ENCODE measurements around the gene LRFN2.

Gene LRFN2

GRCh38 chr6:40476673-40477072 lies 110.5 kb downstream of the LRFN2 start:
- DNase-seq (ENCODE audit: low spot score), result no peak

GRCh38 chr6:40474937-40475336 lies 112.2 kb downstream of the LRFN2 start:
- DNase-seq (ENCODE audit: low spot score), result no peak

- no peak for DNase-seq (ENCODE audit: low spot score)
These were observed 114.1 kb downstream of the LRFN2 start for GRCh38 chr6:40473026-40473425.

- DNase-seq (ENCODE audit: low spot score), result no peak
These were observed 114.8 kb downstream of the LRFN2 start for GRCh38 chr6:40472353-40472752.

GRCh38 chr6:40471243-40471642 lies 115.9 kb downstream of the LRFN2 start:
- DNase-seq (ENCODE audit: low spot score), result no peak

GRCh38 chr6:40469323-40469722 lies 117.8 kb downstream of the LRFN2 start:
- DNase-seq (ENCODE audit: low spot score), result no peak

- DNase-seq (ENCODE audit: low spot score), result no peak
These were observed 120.1 kb downstream of the LRFN2 start for GRCh38 chr6:40466986-40467539.

- no peak for DNase-seq (ENCODE audit: low spot score)
These were observed 125.5 kb downstream of the LRFN2 start for GRCh38 chr6:40461643-40462042.

GRCh38 chr6:40460380-40460779 lies 126.8 kb downstream of the LRFN2 start:
- no peak for DNase-seq (ENCODE audit: low spot score)

GRCh38 chr6:40457261-40457660 lies 129.9 kb downstream of the LRFN2 start:
- no peak for DNase-seq (ENCODE audit: low spot score)

GRCh38 chr6:40456390-40457013 lies 130.7 kb downstream of the LRFN2 start:
- no peak for DNase-seq (ENCODE audit: low spot score)

GRCh38 chr6:40455686-40456389 lies 131.3 kb downstream of the LRFN2 start:
- no peak for DNase-seq (ENCODE audit: low spot score)

GRCh38 chr6:40450483-40450882 lies 136.7 kb downstream of the LRFN2 start:
- no peak for DNase-seq (ENCODE audit: low spot score)

- no peak for DNase-seq (ENCODE audit: low spot score)
These were observed 142.4 kb downstream of the LRFN2 start for GRCh38 chr6:40444811-40445210.

GRCh38 chr6:40444312-40444711 lies 142.9 kb downstream of the LRFN2 start:
- no peak for DNase-seq (ENCODE audit: low spot score)

GRCh38 chr6:40443842-40444241 lies 143.3 kb downstream of the LRFN2 start:
- DNase-seq (ENCODE audit: low spot score), result no peak

- DNase-seq (ENCODE audit: low spot score), result no peak
These were observed 144.6 kb downstream of the LRFN2 start for GRCh38 chr6:40442591-40442990.

- no peak for DNase-seq (ENCODE audit: low spot score)
These were observed 146.0 kb downstream of the LRFN2 start for GRCh38 chr6:40441150-40441549.

GRCh38 chr6:40440053-40440452 lies 147.1 kb downstream of the LRFN2 start:
- no peak for DNase-seq (ENCODE audit: low spot score)

GRCh38 chr6:40439026-40439800 lies 148.0 kb downstream of the LRFN2 start:
- no peak for DNase-seq (ENCODE audit: low spot score)

- DNase-seq (ENCODE audit: low spot score), result no peak
These were observed 148.8 kb downstream of the LRFN2 start for GRCh38 chr6:40438246-40438887.

GRCh38 chr6:40437631-40438030 lies 149.5 kb downstream of the LRFN2 start:
- DNase-seq (ENCODE audit: low spot score), result no peak
